Esophagus squamous epithelium (tissue), 5 donors: ENCODE data around the gene SIPA1L2. TPM values are rescaled to one million over a fixed set of nuclear protein-coding genes. Genes with fewer than 3 reads are reported as not detected.

Experiments used
- DNase-seq: peaks from one replicate; lab custom pipeline; 2025; lab: John Stamatoyannopoulos, UW
- H3K27ac ChIP-seq, 4 donors: fragments of 200-600 bp; sonication (generic); one replicate each; pipeline ENCODE4 v1.5.1; 2016 to 2019; ENCODE audit warnings: mild to moderate bottlenecking in 1 of 4
- H3K27me3 ChIP-seq, 4 donors: fragments of 200-600 bp; sonication (generic); 1 replicate in 3 of 4; 2 replicates in 1 of 4; pipeline versions ENCODE4 v1.5.1 to v1.6.0; 2017 to 2021; ENCODE audit warnings: antibody characterized with exemption in 1 of 4
- H3K36me3 ChIP-seq, 3 donors: fragments of 200-600 bp; sonication (generic); one replicate each; pipeline ENCODE4 v1.5.1; 2016 to 2019
- H3K4me1 ChIP-seq, 3 donors: fragments of 200-600 bp; sonication (generic); one replicate each; pipeline ENCODE4 v1.5.1; 2017 to 2019
- H3K4me3 ChIP-seq, 4 donors: fragments of 200-600 bp; sonication (generic); 1 replicate in 3 of 4; 2 replicates in 1 of 4; pipeline ENCODE4 v1.5.1; 2016 to 2019; ENCODE audit warnings: mild to moderate bottlenecking in 2 of 4, moderate library complexity in 1 of 4
- H3K9me3 ChIP-seq, 3 donors: fragments of 200-600 bp; sonication (generic); one replicate each; pipeline ENCODE4 v1.5.1; 2016 to 2019
- POLR2A ChIP-seq, 4 donors: fragments of 450-650 bp; IDR thresholded peaks; one replicate each; pipeline ENCODE4 v1.6.1; 2017; ENCODE audit warnings: antibody characterized with exemption in 4 of 4, mild to moderate bottlenecking in 4 of 4, moderate library complexity in 3 of 4
- WGBS, 2 donors: methylation state at CpG; one replicate each; pipeline ENCODE4 v1.1.5; 2018; 5-methylcytosine and 5-hydroxymethylcytosine counted together
- intact Hi-C: fragments of 100-400 bp; cut with DNase I; formaldehyde crosslinking; loops from one replicate; pipeline ENCODE4 v1.15.0; 2022
- total RNA-seq, 4 donors: library from RNA; depleted of rRNA; stranded (reverse); fragments of >200 nt; gene quantifications; one replicate each; pipeline ENCODE4 v1.1.0, GENCODE V29; 2016
- TF ChIP-seq, protein P1 (sequence below), 6 experiments: fragments of 450-650 bp in 4 of 6; fragments of 200-600 bp in 2 of 6; sonication (generic) in 2 of 6; IDR thresholded peaks; one replicate each; pipeline ENCODE4 v1.5.1; 2016 to 2019; ENCODE audit warnings: antibody characterized with exemption in 6 of 6, mild to moderate bottlenecking in 4 of 6, moderate library complexity in 4 of 6
- donor health status: DM: yes; HTN: yes; CAD: no.

SIPA1L2 gene
- total RNA-seq, 4 donors from 2014 or later = 29.5 to 51.3 (median 46.0) TPM

- Histone ChIP-seq H3K27me3 (no peaks in the 10 kb centered on the region), H3K36me3 (peaks cover 0 to 13% (median 0%) of the 10 kb centered on the region in 3 donors), H3K9me3 (no peaks in the 10 kb centered on the region), H3K4me1 (peaks cover 0 to 43% (median 11%) of the 10 kb centered on the region in 3 donors), H3K27ac (peak overlapping the region in 2 of 4 donors; percentile 39 to 73), H3K4me3 (no peak overlapping the region)
- TF ChIP-seq POLR2A (IDR thresholded peaks at IDR 0.05) = no peak
- TF ChIP-seq, protein P1, sequence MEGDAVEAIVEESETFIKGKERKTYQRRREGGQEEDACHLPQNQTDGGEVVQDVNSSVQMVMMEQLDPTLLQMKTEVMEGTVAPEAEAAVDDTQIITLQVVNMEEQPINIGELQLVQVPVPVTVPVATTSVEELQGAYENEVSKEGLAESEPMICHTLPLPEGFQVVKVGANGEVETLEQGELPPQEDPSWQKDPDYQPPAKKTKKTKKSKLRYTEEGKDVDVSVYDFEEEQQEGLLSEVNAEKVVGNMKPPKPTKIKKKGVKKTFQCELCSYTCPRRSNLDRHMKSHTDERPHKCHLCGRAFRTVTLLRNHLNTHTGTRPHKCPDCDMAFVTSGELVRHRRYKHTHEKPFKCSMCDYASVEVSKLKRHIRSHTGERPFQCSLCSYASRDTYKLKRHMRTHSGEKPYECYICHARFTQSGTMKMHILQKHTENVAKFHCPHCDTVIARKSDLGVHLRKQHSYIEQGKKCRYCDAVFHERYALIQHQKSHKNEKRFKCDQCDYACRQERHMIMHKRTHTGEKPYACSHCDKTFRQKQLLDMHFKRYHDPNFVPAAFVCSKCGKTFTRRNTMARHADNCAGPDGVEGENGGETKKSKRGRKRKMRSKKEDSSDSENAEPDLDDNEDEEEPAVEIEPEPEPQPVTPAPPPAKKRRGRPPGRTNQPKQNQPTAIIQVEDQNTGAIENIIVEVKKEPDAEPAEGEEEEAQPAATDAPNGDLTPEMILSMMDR (IDR thresholded peaks at IDR 0.05) = no peak
- DNase-seq = no peak
- intact Hi-C loops = no loop called here
- 87 to 96% methylated on average over 3 of the region's 3 CpGs for WGBS, 2 donors
Observed at GRCh38 chr1:232591344-232591743, 38.6 kb downstream of the SIPA1L2 start.

DNA sequence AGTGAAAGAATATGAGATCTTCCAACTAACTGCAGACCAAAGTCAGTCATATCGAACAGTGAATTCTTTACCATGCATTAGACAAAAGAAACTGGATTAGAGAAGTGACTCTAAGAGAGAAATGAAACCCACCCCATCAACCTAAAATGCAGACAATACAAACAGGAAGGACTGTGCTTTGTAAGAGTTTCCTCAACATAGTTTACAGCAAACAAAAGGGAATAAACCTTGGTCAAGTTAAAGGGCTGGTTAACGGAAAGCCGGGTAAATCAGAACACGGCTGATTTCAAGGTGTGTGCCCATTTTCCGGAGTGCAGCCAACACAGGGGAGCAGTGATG is 39.2 kb downstream of the SIPA1L2 start:
- intact Hi-C loops = no loop called here
- no peak for DNase-seq
- no peak overlapping the region for H3K4me3 ChIP-seq
- H3K36me3 ChIP-seq = peaks cover 0 to 13% (median 0%) of the 10 kb centered on the region in 3 donors
- H3K9me3 ChIP-seq = no peaks in the 10 kb centered on the region
- peaks cover 0 to 43% (median 11%) of the 10 kb centered on the region in 3 donors for H3K4me1 ChIP-seq
- no peaks in the 10 kb centered on the region for H3K27me3 ChIP-seq
- 74 to 83% methylated on average over 5 of the region's 5 CpGs for WGBS, 2 donors
- TF ChIP-seq POLR2A (IDR thresholded peaks at IDR 0.05) = no peak
- TF ChIP-seq, protein P1 (IDR thresholded peaks at IDR 0.05) = no peak
- H3K27ac ChIP-seq = peak overlapping the region in 2 of 4 donors; percentile 39 to 73

- H3K36me3 ChIP-seq = peaks cover 0 to 12% (median 0%) of the 10 kb centered on the region in 3 donors
- H3K9me3 ChIP-seq = no peaks in the 10 kb centered on the region
- TF ChIP-seq, protein P1 (IDR thresholded peaks at IDR 0.05) = no peak
- no peak for TF ChIP-seq POLR2A (IDR thresholded peaks at IDR 0.05)
- H3K27ac ChIP-seq = peak overlapping the region in 3 of 4 donors; percentile 17 to 31 (median 26)
- H3K4me1 ChIP-seq = peaks cover 0 to 46% (median 13%) of the 10 kb centered on the region in 3 donors
- no peak for DNase-seq
- intact Hi-C loops = no loop called here
- no peaks in the 10 kb centered on the region for H3K27me3 ChIP-seq
- 61 to 64% methylated on average over 10 of the region's 10 CpGs for WGBS, 2 donors
- H3K4me3 ChIP-seq = no peak overlapping the region
Observed at GRCh38 chr1:232589812-232590743, 39.9 kb downstream of the SIPA1L2 start.

- peaks cover 0 to 45% (median 12%) of the 10 kb centered on the region in 3 donors for H3K4me1 ChIP-seq
- H3K9me3 ChIP-seq = no peaks in the 10 kb centered on the region
- WGBS, 2 donors = 67 to 73% methylated on average over 6 of the region's 6 CpGs
- intact Hi-C loops = no loop called here
- TF ChIP-seq, protein P1 (IDR thresholded peaks at IDR 0.05) = no peak
- peak overlapping the region in 1 of 4 donors; percentile 31 for H3K27ac ChIP-seq
- no peak overlapping the region for H3K4me3 ChIP-seq
- H3K36me3 ChIP-seq = peaks cover 0 to 8% (median 0%) of the 10 kb centered on the region in 3 donors
- H3K27me3 ChIP-seq = no peaks in the 10 kb centered on the region
- DNase-seq = no peak
Observed at GRCh38 chr1:232589111-232589811, 40.7 kb downstream of the SIPA1L2 start.
